HG03025 (cell line): Measurements from ENCODE around the gene ALDH3A1.
"Not testable (repeated sequence)": the region's sequence is repeated elsewhere in the genome, so short reads cannot be mapped to it uniquely, and the experiment has no call there.

Source experiments
- ATAC-seq: cut with Tn5 transposase; IDR thresholded peaks from one replicate; pipeline ENCODE4 v1.9.1; 2021; ENCODE audit warnings: mild to moderate bottlenecking, moderate library complexity; ENCODE audit not compliant: unreplicated experiment, low FRiP score

The ALDH3A1 gene

DNA sequence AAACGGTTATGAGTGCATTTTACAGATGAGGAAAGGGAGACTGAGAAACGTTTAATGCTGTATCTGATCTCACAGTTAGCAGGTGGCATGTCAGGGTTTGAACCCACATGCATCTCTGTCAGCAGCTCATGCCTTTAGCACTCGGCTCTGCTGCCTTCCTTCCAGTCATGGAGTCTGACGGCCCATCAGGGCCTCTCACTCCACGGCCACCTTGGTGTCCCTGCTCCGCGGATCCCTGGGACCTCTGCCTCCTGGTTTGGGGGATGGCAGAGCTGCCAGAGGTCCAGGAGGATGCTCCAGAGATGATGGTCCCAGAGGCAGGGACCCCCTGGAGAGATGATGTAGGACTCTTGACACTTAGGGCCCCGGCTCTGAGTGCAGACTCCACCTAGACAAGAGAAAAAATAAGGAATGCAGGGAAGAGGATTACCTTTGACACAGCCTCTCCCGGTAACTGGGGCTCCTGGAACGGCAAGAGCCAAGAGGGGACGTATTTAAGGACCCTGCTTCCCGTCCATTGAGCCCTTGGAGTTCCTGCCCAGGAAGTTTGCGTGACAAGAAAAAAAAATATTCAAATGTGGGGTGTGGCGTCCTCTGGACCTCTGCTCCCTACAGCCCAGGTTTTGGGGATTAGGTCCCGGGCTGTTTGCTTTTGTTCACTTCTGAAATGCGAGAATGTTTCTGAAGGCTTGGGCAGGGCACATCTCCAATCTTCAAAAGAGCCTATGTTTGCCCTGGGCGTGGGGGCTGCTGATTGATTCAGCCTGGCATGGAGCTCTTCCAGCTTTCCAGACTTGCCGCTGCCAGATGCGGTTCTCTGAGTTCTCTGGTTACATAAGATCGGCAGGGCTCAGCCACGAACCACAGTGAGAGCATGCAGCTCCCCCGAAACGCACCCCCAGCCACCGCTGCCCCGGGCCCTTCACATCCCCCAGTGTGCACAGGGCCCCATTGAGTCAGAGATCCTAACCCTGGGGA lies at the start of gene ALDH3A1:
ALDH3A1 (minus strand) TSS at position 470 of the 978 bp plus-strand sequence. CDS start 3,169 bp downstream, outside the sequence.
- ATAC-seq: no peak

DNA sequence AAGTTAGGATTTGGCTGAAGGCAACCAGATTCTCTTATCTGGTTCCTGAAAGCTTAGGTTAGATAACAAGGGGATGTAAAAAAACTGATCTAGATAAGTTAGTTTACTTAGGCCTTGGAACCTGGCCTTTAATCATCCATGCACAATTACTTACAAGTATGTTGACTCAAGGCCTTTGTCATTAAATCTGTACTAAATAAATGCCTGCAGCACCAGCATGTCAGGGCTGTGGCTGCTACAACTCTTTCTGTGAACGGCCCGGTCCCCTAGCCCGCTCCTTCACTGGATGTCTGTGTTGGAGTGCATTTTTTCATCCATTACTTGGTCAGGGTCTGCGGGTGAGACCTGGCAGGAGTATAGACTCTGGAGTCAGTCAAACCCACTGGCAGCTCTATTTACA lies 48.4 kb upstream of the ALDH3A1 start:
- no peak for ATAC-seq

DNA sequence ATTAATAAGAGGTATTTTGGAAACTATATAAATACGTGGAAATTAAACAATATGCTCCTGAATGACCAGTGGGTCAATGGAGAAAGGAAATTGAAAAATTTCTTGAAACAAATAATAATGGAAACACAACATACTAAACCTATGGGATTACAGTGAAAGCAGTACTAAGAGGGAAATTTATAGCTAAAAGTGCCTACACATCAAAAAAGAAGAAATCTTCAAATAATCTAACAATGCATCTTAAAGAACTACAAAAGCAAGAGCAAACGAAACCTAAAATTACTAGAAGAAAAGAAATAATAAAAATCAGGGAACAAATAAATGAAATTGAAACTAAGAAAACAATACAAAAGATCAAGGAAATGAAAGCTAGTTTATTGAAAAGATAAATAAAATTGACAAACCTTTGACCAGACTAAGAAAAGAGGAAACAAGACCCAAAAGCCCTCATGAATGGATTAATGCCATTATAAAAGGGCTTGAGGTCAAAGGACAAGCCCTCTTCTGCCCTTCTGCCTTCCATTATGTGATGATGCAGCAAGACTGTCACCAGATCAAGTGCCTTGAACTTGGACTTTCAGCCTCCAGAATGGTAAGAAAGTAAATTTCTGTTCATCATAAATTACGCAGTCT lies 43.9 kb upstream of the ALDH3A1 start:
- no peak for ATAC-seq

DNA sequence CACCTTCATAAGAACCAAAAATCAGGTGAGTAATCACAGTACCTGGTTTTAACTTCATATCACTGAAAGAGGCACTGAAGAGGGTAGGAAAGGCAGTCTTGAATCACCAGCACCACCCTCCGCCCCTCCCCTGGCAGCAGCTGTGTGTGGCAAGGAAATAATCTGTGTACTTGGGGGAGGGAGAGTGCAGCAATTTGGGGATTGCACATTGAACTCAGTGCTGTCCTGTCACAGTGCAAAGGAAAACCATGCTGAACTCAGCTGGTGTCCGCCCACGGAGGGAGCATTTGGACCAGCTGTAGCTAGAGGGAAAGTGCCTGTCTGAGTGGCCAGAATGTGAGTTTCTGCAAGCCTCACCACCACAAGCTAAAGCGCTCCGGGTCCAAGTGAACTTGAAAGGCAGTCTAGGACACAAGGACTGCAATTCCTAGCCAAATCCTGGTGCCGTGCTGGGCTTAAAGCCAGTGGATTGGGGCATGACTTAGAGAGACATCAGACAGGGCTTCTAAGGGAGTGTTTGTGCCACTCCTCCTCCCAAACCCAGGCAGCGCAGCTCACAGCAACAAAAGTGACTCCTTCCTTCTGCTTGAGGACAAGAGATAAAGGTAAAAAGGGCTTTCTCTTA lies 39.7 kb upstream of the ALDH3A1 start:
- ATAC-seq: no peak

DNA sequence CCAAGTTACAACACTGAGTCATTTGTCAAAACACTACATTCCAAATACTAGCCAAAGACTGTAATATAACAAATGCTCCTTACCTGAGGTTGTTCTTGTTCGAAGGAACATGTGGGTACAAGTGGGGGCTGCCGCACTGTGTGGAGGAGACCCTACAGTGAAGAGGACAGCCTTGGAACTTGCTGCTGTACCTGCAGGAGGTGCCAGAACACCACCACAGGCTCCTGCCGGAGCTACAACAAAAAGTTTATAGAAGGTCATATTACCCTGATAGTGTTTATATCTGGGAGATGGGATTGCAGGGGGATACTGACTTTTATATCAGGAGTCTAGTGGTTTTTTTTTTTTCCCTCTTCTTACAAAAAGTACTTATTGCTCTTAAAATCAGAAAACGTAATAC lies 37.8 kb upstream of the ALDH3A1 start:
- ATAC-seq: no peak

DNA sequence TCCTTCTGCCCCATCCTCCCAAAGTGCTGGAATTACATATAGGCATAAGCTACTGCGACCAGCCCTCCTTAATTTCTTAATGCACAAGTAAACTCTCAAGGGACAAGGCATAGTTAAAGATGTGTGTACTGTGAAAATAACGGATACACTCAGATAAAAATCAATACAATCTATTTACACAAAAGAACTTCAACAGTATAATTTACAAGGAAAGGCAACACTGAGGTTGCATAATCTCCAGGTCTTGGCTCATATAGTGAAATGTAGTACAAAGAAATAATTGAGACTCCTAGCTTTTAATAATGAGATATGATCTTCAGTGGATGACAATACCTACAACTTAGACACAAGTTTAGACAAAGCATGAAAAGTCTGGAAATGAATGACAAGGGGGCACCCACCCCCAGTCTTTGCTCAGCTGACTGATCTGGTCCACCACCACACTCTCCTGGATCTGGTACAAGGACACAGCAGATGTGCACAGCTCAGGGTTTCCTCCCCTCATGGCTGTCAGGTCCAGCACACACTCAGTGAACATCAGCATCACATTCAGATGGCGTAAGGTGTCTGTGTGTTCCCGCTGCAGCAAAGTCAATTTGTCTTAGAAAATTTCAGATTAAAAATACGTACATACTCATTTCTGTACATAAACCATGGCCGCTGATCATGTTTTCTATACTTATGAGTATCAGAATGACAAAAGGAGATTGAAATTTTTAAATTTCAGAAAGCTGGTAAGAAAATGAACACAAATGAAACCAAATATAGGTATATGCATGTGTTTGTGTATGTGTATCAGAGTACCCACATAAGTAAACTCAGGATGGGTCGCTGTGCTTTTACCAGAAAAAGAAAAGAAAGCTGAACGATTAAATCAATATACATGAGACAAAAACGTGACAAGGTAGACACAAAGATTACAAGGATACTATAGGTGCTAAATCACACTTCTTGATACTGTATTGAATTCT lies 33.7 kb upstream of the ALDH3A1 start:
- ATAC-seq: no peak

DNA sequence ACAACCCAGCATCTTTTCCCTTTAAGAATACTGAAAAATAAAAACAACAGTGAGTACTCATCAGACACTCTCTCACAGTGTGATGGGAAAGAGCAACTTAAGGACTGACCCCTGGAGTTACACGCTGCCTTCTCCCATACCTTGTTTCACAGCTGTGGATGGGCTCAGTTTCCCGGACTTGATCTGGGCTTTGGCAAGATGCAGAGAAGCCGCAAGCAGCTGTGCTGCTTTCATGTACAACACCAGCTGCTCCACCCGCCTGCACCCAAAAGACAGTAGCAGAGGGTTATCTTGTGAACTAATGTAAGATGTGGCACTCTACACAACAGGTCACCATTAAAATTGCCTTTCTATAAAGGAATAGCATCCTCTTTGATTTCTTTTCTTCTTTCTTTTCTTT lies 32.7 kb upstream of the ALDH3A1 start:
- ATAC-seq: no peak

DNA sequence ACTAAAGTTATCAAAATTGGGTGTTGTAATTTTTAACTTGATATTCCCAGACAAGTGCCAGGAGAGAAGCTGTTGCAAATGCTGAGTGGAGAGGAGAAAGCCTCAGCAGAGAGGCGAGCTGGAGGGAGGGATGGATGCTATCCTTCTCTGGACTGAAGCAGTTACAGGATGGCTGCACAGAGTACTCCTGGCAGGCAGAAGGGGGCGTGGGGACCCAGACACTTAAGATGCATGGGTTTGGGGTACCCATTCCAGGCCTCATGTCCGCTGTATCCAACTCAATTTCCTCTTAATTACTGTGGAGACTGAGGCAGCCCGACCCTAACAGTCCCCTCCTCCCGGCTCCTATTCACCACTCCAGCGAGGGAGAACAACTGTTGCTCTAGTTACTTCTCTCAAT lies 25.4 kb upstream of the ALDH3A1 start:
- ATAC-seq: no peak

DNA sequence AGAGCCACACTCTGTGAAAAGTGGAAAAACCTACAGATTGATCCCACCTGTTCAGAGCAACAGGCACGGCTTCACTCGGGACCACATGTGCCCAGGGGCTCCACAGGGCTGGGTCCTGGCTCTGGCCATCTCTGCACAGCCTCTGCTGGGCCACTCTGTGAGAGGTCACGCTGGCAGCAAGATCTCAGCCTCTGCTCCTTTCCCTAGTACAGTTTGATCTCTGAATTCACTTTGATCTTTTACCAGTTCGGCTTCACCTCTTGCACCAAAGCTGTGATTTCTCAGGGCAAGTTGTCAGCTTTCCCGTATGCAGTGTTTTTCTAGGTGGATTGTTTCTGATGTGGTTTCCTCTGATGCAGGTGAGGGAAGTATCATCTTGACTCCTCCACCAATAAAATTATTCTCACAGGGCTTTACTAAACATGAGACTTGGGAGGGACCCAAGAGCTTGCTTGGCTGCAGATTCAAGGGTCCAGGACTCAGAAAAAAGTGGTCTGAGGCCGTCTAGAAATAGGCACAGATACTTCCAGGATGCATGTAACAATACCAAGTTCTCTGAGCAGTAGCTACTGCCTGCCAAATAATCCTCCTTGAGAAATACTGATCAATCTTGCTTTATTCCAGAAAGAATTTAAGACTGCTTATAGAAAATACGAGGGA lies 24.0 kb upstream of the ALDH3A1 start:
- no peak for ATAC-seq

DNA sequence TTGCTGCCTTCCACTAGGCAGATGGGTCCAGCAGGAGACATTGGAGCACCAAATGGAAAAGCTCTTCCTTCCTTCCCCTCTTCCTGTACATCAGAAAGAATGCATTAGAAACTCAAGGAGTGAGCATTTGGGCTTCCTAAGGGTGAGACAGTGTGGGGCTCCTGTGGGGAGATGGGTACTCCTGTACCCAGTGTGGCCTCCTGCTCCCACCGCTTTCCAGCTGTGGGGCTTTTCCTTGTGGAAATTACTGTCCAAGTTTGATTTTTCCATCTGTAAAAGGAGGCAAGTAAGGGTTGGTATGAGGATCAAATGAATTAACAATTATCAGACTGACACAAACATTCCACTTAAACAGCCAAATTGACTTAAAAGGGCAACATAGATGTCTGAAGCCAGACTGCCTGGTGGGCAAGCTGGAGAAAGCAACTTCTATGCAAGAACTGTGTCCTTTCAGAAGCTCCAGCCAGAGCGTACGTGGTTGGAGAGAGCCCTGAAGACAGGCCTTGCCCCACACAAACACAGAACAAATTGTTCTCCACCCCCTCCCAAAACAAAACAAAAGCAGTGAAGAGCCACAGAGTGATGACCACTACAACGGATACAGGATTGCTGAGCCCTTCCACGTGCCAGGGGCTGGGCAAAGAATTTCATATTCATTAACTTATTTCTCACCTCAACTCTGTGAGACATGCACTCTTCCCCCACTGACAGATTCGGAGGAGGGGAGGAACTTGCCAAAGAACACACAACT lies 23.1 kb upstream of the ALDH3A1 start:
- ATAC-seq: no peak

DNA sequence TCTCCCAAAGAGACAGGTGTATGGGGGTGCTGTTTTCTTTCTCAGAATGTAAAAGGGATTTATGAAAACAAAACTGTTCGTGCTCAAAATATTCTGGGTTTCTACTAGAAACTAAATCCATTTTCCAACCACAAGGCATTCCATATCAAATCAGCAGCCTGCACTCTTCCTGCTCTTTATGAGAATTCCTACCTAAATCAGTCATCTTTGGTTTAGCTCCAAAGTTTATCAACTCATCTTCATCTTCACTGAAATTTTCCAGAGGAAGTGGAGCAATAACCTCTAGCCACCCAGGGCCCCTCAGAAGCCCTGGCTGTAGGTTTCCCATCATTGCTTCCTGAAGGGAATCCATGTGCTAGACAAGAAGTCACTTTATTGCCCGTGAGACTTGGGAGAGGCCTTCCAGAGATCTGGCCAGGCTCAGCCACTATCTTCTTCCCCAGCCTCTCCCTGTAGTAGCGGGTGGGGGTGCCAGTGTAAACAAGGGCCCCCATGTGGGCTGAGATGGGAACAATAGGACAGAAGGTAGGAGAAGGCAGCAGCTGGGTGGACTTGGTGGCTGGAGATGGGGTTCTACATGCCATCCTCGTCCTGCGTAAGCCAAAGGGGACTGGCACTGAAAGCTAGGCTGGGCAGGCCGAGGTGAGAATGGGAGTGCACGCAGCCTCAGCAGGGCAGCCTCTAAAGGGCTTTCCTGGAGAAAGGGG lies 22.0 kb upstream of the ALDH3A1 start:
- ATAC-seq: no peak

DNA sequence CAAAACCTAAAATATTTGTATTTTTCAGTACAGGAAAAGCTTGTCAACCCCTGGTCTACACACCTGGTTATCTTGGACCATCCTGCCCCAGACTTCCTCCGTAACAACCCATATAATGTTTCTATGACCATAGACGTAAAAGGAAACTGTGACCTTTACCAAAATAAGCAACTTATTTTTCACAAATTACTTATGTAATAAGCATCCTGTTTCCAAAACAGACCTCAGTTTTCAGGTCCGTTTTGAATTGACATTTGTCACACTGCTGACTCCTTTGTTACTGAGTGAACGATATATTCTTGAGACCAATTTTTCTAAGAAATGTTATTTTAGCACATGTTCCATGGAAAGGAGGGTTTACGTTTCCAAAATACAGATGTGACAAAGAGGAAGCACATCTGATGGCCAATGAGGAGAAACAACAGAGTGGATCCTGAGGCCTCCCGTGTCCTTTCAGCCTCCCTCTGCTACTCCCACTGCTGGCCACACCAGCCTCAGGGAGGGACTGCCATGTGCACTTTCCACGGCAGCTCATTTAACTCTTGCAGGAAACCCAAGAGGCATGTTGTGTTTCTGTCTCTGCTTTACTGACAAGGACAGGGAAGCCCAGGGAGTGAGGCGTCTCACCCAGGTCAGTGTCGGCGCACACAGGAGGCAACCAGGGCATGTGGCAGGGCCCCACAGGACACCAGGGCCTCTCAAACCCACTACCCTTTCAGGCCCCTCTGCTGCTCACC lies 20.1 kb upstream of the ALDH3A1 start:
- no peak for ATAC-seq

DNA sequence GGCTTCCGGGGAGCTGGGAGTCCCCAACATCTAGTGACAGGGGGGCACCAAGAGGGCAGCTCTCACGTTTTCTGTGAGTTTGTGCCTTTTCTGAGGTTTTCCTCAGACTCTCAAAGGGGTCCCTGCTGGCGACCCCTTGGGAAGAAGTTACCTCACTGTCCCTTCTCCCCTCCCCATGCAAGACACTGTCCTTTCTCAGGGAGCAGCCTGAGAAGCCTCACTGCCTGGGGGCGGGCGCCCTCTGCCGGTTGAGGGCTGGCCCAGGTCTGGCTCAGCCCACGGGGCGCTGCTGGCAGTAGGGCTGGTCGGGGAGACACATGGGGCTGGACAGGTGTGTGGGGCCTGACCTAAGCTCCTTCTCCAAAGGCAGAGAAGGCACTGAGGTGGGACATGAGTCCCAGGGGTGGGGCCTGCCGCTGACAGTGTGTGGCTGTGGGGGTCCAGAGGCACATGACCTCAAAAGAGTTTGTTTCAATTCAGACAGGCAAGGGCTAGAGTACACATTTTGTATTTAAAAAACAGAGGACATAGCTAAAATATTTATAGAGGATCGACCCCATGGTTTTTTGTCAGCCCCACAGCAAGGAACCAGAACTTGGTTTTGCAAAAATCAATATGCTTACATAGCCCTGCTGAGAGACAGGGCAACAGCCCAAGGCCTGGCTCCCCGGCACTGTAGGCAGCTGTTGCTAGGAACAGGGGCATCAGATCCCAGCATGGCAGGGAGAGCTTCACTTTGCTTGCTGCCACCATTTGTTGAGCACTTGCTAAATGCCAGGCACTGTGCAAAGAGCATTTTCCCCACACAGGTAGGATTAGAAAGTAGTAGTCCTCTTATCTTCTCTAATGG lies 18.5 kb upstream of the ALDH3A1 start:
- ATAC-seq: peak; percentile 48

DNA sequence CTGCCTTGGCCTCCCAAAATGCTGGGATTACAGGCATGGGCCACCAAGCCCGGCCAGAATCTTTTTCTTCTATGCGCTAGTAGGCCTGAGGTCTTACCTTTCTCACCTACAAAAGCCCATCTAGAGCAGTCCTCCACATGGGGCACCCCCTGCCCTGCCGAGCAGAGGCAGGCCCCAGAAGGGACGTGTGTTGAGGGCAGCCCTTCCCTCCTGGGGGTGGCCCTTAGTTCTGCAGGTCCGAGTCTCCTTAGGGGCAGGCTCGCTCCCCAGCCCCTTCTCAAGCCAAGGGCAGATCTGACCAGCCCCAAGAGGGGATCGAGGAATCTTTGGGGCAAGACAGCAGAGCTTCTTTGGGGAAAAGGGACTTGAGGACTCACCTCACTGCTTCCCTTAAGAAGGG lies 17.9 kb upstream of the ALDH3A1 start:
- no peak for ATAC-seq

DNA sequence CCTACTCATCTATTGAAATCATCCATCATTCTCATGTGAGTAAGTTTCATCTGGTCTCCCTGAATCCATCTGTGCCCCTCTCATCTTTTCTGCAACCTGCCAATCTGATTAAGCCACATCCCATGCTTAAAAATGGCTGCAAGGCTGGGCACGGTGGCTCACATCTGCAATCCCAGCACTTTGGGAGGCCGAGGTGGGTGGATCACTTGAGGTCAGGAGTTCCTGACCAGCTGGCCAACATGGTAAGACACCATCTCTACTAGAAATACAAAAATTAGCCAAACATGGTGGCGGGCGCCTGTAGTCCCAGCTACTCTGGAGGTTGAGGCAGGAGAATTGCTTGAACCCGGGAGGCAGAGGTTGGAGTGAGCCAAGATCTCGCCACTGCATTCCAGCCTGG lies 15.9 kb upstream of the ALDH3A1 start:
- ATAC-seq: not testable (repeated sequence)

DNA sequence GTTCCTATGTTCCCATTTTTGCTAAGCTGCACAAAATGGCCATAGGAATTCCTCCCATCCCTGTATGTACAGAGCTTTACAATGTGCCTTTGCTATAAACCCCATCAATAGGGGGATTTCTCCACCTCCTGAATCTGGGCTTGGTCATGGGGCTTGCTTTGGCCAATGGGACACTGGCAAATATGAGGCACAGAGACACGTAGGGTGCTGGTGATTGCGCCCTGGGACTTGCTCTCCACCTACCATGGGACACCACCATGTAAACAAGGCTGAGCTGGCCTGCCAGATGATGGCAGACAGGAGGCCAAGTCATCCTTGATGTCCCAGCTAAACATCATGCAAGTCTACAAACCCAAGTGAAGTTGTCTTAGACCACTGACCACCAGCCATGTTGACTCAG lies 15.3 kb upstream of the ALDH3A1 start:
- ATAC-seq: no peak

DNA sequence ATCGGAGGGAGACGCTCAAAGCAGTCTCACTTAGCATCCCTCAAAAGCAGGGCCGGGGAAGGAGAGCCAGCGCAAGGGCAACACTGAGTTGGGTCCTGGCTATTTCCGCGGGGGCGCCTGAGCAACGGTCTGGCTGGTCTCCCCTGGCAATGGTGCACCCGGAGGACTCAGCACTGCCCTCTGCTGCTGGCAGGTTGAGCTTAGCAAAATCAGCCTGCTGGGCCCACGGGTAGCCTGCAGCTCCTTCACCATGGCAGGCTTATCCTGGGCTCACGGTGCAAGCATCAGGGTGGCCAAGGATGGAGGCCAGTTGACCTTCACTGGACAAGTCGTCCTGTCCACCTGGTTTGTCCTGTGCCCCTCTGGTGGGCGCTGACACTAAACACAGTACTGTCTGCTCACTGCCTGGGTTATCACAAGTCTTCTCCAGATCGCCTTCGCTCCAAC lies 14.4 kb upstream of the ALDH3A1 start:
- ATAC-seq: no peak
